K562 (cell line): ENCODE results near the gene LRRC1. TPM values are rescaled to one million over a fixed set of nuclear protein-coding genes. Genes with fewer than 3 reads are reported as not detected.

Experiments
- HDAC3 ChIP-seq: fragments of 450-650 bp; IDR thresholded peaks from 2 replicates; pipeline ENCODE4 v1.6.1; 2018; ENCODE audit warnings: borderline replicate concordance, mild to moderate bottlenecking, moderate library complexity; ENCODE audit not compliant: partially characterized antibody
- NRF1 ChIP-seq, 2 experiments: fragments of 450-650 bp; IDR thresholded peaks in 1 of 2; conservative IDR thresholded peaks in 1 of 2; 2 replicates each; pipeline ENCODE4 v1.6.1; 2014; ENCODE audit warnings: mild to moderate bottlenecking in 2 of 2
- ZNF717 ChIP-seq: fragments of 250-450 bp; sonication (Bioruptor Pico); IDR thresholded peaks from 2 replicates; pipeline ENCODE4 v1.5.0; 2021
- polyA plus RNA-seq, 8 experiments: library from polyadenylated mRNA; depleted of rRNA in 4 of 8; stranded (reverse) in 5 of 8; unstranded in 3 of 8; fragments of >200 nt; fragmentation: Nextera tagmentation in 2 of 8; fragmentation: Illumina TruSeq in 1 of 8; extraction: Ambion mirVana in 2 of 8; extraction: Trizol in 1 of 8; gene quantifications; 2 replicates each; pipeline versions ENCODE4 v1.2.1 to v1.2.3, GENCODE V29; 2011 to 2014; ENCODE audit warnings: inconsistent platforms in 1 of 8, missing spikeins in 1 of 8
- total RNA-seq, 7 experiments: library from RNA; depleted of rRNA in 6 of 7; stranded (reverse); fragments of >200 nt in 6 of 7; fragmentation: Illumina TruSeq in 2 of 7; extraction: Trizol in 2 of 7; gene quantifications; 2 replicates each; pipeline versions ENCODE4 v1.2.1 to v1.2.3, GENCODE V29; 2011 to 2021; ENCODE audit warnings: low replicate concordance in 1 of 7
- TF ChIP-seq, protein P1 (sequence below), 2 experiments: fragments of 450-650 bp; formaldehyde crosslinking in 1 of 2; IDR thresholded peaks; 2 replicates each; pipeline versions ENCODE4 v1.4.0 to v1.6.1; 2014 to 2020; ENCODE audit warnings: mild to moderate bottlenecking in 2 of 2, borderline replicate concordance in 1 of 2, low read depth in 1 of 2

Gene LRRC1
- total and polyA plus RNA-seq, 9 of the 15 experiments (the other 6 are each of a cell fraction or from before 2014, with no cell fraction given), result not detected

GRCh38 chr6:53795702-53796450 lies 1.1 kb downstream of the LRRC1 start (continued):
- TF ChIP-seq, protein P1, sequence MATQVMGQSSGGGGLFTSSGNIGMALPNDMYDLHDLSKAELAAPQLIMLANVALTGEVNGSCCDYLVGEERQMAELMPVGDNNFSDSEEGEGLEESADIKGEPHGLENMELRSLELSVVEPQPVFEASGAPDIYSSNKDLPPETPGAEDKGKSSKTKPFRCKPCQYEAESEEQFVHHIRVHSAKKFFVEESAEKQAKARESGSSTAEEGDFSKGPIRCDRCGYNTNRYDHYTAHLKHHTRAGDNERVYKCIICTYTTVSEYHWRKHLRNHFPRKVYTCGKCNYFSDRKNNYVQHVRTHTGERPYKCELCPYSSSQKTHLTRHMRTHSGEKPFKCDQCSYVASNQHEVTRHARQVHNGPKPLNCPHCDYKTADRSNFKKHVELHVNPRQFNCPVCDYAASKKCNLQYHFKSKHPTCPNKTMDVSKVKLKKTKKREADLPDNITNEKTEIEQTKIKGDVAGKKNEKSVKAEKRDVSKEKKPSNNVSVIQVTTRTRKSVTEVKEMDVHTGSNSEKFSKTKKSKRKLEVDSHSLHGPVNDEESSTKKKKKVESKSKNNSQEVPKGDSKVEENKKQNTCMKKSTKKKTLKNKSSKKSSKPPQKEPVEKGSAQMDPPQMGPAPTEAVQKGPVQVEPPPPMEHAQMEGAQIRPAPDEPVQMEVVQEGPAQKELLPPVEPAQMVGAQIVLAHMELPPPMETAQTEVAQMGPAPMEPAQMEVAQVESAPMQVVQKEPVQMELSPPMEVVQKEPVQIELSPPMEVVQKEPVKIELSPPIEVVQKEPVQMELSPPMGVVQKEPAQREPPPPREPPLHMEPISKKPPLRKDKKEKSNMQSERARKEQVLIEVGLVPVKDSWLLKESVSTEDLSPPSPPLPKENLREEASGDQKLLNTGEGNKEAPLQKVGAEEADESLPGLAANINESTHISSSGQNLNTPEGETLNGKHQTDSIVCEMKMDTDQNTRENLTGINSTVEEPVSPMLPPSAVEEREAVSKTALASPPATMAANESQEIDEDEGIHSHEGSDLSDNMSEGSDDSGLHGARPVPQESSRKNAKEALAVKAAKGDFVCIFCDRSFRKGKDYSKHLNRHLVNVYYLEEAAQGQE (IDR thresholded peaks at IDR 0.05; ENCODE audit: borderline replicate concordance), result no peak
- TF ChIP-seq, protein P1 (CRISPR knock-in tag; IDR thresholded peaks at IDR 0.05; ENCODE audit: low read depth), result no peak
- TF ChIP-seq NRF1 (conservative IDR thresholded peaks at IDR 0.05 in 1 of 2, IDR thresholded peaks at IDR 0.05 in 1 of 2) (no peak), ZNF717 (CRISPR knock-in tag) (no peak), HDAC3 (no peak)
